Subcutaneous adipose tissue (tissue), 4 donors: Measurements from ENCODE around the gene VAT1L. TPM values are rescaled to one million over a fixed set of nuclear protein-coding genes. Genes with fewer than 3 reads are reported as not detected.

ENCODE experiments used
- total RNA-seq, 4 donors: library from RNA; depleted of rRNA; stranded (reverse); fragments of >200 nt; gene quantifications; one replicate each; pipeline ENCODE4 v1.1.0, GENCODE V29; 2016
- TF ChIP-seq, protein P1 (sequence below): fragments of 450-650 bp; IDR thresholded peaks from one replicate; pipeline ENCODE4 v1.5.1; 2016; ENCODE audit warnings: low read depth, mild to moderate bottlenecking, control low read depth, antibody characterized with exemption, moderate library complexity

Gene VAT1L
- total RNA-seq, 4 donors from 2014 or later = 0.22 to 0.34 TPM; not detected in 2

DNA sequence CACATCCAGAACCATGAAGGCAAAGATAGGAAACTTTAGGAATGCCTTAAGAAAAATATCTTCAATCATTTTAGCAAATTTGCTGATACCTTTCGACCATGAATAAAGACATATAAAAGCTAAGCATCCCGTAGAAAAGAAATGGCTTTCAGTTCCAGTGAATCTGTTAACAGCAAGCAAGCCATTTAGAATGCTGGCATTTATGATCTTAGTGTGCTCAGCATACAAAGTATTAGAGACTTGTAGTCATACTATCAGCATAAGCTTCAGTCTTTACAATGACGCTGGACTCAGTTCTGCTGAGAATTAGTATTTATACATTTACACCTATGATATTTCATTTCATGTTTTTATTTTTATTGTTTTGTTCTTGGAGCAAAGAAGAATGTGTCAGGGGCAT lies 38.7 kb downstream of the VAT1L start:
- TF ChIP-seq, protein P1, sequence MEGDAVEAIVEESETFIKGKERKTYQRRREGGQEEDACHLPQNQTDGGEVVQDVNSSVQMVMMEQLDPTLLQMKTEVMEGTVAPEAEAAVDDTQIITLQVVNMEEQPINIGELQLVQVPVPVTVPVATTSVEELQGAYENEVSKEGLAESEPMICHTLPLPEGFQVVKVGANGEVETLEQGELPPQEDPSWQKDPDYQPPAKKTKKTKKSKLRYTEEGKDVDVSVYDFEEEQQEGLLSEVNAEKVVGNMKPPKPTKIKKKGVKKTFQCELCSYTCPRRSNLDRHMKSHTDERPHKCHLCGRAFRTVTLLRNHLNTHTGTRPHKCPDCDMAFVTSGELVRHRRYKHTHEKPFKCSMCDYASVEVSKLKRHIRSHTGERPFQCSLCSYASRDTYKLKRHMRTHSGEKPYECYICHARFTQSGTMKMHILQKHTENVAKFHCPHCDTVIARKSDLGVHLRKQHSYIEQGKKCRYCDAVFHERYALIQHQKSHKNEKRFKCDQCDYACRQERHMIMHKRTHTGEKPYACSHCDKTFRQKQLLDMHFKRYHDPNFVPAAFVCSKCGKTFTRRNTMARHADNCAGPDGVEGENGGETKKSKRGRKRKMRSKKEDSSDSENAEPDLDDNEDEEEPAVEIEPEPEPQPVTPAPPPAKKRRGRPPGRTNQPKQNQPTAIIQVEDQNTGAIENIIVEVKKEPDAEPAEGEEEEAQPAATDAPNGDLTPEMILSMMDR = no peak

DNA sequence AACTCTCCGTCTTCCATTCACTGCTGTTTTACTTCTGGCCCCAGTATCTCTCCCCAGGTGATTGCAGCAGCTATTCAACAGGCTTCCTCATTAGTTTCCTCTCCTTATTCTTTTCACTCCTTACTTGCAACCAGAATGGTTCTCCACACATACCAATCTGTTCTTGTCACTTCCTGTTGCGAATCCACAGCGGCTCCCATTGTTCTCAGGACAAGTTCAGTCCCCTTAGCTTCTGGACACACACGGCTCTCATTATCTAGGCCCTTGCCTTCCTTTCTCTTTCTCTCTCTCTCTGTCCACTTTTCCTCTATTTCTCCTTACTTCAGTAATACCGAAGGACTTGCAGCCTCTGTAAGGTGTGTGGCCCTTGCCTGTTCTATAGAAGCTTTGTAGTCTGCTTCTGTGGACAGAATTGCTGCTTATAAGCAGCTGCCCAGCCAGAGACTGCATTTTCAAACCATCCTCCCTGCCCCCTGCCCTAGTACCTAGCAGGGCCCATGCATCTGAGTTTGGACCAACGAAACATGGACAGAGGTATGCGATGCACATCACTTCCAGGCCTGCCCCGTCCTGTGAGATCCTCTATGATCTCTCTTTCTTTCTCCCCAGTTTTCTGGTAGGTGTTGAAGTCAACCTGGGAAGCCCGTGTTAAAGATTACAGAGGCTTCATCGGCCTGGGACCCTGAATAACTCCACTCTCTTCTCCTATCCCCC lies 45.7 kb downstream of the VAT1L start:
- TF ChIP-seq, protein P1 = no peak

DNA sequence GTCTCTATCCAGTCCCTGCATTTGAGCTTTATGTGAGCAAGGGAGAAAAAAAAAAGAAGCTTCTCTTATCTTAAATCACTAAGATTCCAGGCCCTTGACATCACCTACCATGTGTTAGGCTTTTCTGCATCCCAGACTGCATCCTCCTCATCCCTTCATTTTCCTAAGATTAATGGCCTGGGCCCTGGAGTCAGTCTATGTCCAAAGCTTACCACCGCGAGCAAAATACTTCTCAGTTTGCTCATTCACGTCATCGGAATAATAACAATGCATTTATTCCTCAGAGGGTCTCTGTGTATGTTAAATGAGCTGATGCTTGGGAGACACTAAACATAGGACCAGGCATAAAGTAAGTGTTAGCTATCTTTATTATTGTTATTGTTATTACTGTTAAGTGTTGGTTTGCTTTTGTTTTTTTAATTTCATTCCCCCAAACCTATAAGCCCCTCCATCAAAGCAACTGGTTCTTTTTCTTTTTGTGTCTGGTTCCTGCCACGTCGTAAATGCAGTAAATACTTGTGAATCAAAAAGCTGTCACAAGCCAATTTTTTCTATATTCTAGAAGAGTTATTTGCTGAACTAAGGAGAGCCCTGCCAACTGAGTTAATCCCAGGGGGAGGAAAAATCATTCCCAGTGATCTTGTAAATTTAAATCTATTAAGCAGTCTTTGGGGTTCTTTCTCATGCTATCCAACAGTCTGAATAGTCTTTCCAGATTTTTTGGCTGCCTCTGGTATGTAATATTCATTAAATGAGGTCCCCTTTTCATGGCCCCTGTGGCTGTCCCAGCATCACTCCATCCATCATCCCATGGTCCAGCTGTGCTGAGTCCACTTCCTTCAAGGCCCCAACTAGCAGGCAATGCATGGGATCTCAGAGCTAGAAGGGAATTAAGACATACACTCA lies 46.5 kb downstream of the VAT1L start:
- TF ChIP-seq, protein P1 = no peak

DNA sequence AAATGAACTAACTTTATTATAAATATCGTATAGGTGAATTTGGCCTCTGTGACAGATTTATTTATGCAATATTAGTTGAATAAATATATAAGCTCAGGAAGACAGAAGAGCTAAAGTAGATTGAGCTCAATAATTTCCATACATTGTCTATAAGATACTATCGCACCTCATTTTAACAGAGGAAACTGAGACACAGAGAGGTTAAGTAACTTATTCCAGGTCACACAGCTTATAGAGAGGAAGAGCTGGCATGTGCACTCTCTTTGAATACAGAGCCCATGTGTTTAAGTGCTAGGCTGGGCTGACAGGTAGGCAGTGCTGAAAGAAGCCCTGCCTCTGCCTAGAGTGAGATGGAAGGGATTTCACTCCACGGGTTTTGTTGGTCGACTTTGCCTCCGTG lies 48.4 kb downstream of the VAT1L start:
- TF ChIP-seq, protein P1 = no peak

DNA sequence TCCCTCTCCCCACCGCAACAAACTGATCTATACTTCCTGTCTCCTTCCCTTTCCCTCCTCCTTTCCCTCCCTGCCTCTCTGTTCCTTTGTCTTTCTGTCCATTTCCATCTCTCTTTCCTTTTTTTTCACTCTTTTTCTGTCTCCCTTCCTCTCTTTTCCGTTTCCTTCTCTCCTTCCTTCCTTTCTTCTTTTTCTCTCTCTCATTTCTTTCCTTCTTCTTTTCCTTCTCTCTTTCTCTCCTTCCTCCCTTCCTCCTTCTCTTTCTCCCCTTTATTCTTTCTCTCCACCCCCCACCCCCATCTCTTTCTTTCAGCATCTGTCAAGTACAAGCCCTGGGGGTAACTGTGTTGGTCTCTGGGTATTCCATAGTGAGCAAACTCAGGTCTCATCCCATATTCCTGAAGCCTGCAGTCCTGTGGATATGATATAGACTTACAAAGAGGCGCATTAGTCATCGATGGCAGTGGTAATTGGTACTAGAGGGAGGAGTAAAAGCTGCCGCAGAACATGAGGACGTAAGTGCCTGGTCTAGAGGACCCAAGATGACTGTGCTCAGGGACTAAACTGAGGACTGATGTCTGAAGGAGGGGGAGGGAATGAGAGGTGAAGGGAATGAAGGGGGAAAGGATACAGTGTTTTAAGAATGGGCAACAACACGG lies 50.4 kb downstream of the VAT1L start:
- TF ChIP-seq, protein P1 = no peak

DNA sequence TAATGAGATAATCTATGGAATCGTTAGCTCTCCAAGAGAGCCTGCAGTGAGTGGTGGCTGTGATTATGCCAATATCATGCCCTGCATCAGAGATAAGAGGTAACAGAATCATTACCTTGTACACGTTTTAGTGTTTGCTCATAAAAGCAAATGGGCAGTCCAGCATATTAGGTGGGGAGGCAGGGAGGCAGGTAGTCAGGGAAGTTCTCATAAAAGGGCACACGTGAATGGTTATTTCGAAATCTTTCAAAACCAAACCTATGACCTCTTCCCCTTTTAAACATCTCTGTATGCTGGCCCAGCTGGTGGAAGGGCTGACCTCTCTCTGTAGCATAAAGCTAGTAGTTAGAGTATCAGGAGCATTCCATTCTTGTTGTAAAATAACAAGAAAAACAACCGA lies 51.7 kb downstream of the VAT1L start:
- TF ChIP-seq, protein P1 = no peak
